OCI-LY3 (cell line): ENCODE measurements around the gene ANKRD11.

Experiments
- H2AFZ ChIP-seq: fragments of 200-600, 300-600 bp; shearing (Covaris generic); 2 replicates; pipeline ENCODE4 v1.6.0; 2014; ENCODE audit warnings: antibody characterized with exemption, low read depth, low read length
- H3K27ac ChIP-seq: fragments of 200-600, 300-600 bp; sonication (generic); 2 replicates; pipeline ENCODE4 v1.5.1; 2014; ENCODE audit warnings: mild to moderate bottlenecking, low read length, moderate library complexity, mixed read lengths
- H3K27me3 ChIP-seq: fragments of 200-600, 300-600 bp; sonication (generic); 2 replicates; pipeline ENCODE4 v1.6.1; 2014; ENCODE audit warnings: low read depth, low read length, mixed read lengths
- H3K36me3 ChIP-seq: fragments of 200-600, 300-600 bp; sonication (generic); replicated peaks from 2 replicates; pipeline ENCODE3; 2014; ENCODE audit warnings: low read depth, low read length, mixed read lengths
- H3K4me1 ChIP-seq: fragments of 300-600, 200-600 bp; sonication (generic); 2 replicates; pipeline ENCODE4 v1.6.1; 2014; ENCODE audit warnings: low read length, mixed read lengths
- H3K4me2 ChIP-seq: fragments of 200-600, 300-600 bp; sonication (generic); 2 replicates; pipeline ENCODE4 v1.6.1; 2014; ENCODE audit warnings: low read length, mixed read lengths
- H3K4me3 ChIP-seq: fragments of 300-600, 200-600 bp; sonication (generic); 2 replicates; pipeline ENCODE4 v1.5.1; 2014; ENCODE audit warnings: antibody characterized with exemption, mild to moderate bottlenecking, low read length, moderate library complexity
- H3K79me2 ChIP-seq: fragments of 300-600, 200-600 bp; shearing (Covaris generic); 2 replicates; pipeline ENCODE4 v1.6.1; 2014; ENCODE audit warnings: mild to moderate bottlenecking, low read length, mixed read lengths
- H3K9ac ChIP-seq: fragments of 300-600, 200-600 bp; shearing (Covaris generic); 2 replicates; pipeline ENCODE4 v1.6.0; 2014; ENCODE audit warnings: mild to moderate bottlenecking, low read length, moderate library complexity
- H3K9me3 ChIP-seq: fragments of 200-600, 300-600 bp; shearing (Covaris generic); 2 replicates; pipeline ENCODE4 v1.6.1; 2014; ENCODE audit warnings: low read length, mixed read lengths; ENCODE audit not compliant: insufficient read depth
- H4K20me1 ChIP-seq: fragments of 200-600, 300-600 bp; sonication (generic); 2 replicates; pipeline ENCODE4 v1.6.1; 2016; ENCODE audit warnings: low read length, mixed read lengths; ENCODE audit not compliant: insufficient read depth
- EZH2phosphoT487 ChIP-seq: fragments of 200-600 bp; shearing (Covaris generic); IDR thresholded peaks from 2 replicates; pipeline ENCODE4 v1.6.1; 2018; ENCODE audit warnings: antibody characterized with exemption, mixed run types, low read depth
- TF ChIP-seq, protein P1 (sequence below): fragments of 200-600, 300-600 bp; sonication (generic); IDR thresholded peaks from 2 replicates; pipeline ENCODE4 v1.5.1; 2014; ENCODE audit warnings: antibody characterized with exemption, low read length, low read depth

Gene ANKRD11

DNA sequence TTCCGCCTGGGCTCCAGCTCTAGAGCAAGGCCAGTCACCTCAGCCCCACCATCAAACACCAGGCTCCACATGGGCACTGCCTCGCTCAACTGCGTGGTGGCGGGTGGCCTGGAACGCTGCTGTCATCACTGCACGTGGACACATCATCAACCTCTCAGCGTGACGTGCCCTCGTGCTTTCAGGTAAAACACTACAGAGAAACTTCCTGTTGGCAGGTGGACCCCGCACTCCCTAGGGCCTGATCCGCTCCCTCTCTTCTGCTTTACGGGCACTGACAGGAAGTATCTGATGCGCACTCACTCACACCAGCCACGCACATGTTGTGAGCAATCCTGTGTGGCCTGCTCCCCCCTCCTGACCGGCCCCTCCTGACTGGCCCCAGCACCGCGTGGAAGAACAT lies 87.4 kb downstream of the ANKRD11 start:
- Histone ChIP-seq H3K79me2 (peaks cover 93% of the 10 kb centered on the region), H3K9ac (no peak overlapping the region), H3K4me3 (no peak overlapping the region), H4K20me1 (peaks cover 85% of the 10 kb centered on the region), H3K9me3 (no peaks in the 10 kb centered on the region), H3K27ac (no peak overlapping the region), H3K4me1 (no peaks in the 10 kb centered on the region), H3K27me3 (no peaks in the 10 kb centered on the region), H3K36me3 (no peaks in the 10 kb centered on the region), H3K4me2 (no peak overlapping the region), H2AFZ (no peak overlapping the region)
- no peak for TF ChIP-seq EZH2phosphoT487
- TF ChIP-seq, protein P1, sequence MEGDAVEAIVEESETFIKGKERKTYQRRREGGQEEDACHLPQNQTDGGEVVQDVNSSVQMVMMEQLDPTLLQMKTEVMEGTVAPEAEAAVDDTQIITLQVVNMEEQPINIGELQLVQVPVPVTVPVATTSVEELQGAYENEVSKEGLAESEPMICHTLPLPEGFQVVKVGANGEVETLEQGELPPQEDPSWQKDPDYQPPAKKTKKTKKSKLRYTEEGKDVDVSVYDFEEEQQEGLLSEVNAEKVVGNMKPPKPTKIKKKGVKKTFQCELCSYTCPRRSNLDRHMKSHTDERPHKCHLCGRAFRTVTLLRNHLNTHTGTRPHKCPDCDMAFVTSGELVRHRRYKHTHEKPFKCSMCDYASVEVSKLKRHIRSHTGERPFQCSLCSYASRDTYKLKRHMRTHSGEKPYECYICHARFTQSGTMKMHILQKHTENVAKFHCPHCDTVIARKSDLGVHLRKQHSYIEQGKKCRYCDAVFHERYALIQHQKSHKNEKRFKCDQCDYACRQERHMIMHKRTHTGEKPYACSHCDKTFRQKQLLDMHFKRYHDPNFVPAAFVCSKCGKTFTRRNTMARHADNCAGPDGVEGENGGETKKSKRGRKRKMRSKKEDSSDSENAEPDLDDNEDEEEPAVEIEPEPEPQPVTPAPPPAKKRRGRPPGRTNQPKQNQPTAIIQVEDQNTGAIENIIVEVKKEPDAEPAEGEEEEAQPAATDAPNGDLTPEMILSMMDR: no peak

DNA sequence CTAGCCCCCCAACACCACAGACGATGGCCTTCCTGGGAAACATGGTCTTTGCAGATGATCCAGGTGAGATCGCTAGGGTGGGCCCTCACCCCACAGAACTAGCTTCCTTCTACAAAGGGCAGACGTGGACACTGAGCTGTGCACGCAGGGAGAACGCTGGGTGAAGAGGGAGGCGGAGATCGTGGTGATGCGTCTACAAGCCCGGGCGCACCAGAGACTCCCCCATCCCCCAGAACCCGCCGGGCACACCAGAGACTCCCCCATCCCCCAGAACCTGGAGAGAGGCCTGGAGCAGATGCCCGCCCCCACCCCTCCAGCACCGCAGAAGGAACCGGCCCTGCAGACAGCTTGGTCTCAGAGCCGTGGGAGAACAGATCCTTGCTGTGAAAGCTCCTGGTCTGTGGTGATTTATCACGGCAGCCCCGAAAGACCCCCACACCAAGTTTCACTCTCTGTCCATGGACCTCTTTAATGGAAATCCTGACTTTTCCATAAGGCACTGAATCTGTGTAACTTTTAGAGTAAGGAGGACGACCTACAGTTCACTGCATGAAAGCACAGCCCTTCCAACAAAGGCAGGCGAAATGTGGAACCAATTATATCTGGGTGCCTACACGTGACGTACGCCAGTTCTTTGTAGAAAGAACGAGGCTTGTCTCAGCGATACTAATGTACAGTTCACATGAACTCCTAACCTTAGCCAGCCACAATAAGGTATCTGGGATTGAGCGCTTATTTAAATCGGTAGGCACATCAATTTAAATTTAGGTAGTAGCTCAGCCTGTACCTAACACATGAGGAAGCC lies 88.5 kb downstream of the ANKRD11 start:
- H3K27me3 ChIP-seq: no peaks in the 10 kb centered on the region
- H3K4me1 ChIP-seq: no peaks in the 10 kb centered on the region
- H3K27ac ChIP-seq: no peak overlapping the region
- H3K4me3 ChIP-seq: no peak overlapping the region
- no peak overlapping the region for H3K4me2 ChIP-seq
- H3K9me3 ChIP-seq: no peaks in the 10 kb centered on the region
- no peak overlapping the region for H3K9ac ChIP-seq
- no peak overlapping the region for H2AFZ ChIP-seq
- peaks cover 9% of the 10 kb centered on the region for H3K36me3 ChIP-seq
- H3K79me2 ChIP-seq: peaks cover 93% of the 10 kb centered on the region
- peaks cover 85% of the 10 kb centered on the region for H4K20me1 ChIP-seq
- TF ChIP-seq EZH2phosphoT487: no peak
- TF ChIP-seq, protein P1: no peak

DNA sequence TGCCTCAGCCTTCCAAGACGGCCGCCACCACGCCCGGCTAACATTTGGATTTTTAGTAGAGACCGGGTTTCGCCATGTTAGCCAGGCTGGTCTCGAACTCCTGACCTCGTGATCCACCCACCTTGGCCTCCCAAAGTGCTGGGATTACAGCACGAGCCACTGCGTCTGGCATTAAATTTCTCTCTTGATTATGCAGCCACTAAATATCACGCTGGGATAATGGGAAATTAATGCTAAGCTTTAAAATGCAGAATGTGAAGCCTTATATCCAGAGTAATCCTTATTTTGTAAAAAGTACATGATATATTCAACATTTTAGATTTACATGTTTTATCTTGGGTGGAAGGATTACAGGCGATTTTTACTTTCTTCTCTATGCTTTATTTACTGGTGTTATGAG lies 89.2 kb downstream of the ANKRD11 start:
- Histone ChIP-seq H4K20me1 (peaks cover 85% of the 10 kb centered on the region), H3K27me3 (no peaks in the 10 kb centered on the region), H3K79me2 (peaks cover 93% of the 10 kb centered on the region), H2AFZ (no peak overlapping the region), H3K27ac (no peak overlapping the region), H3K9ac (no peak overlapping the region), H3K36me3 (peaks cover 9% of the 10 kb centered on the region), H3K9me3 (no peaks in the 10 kb centered on the region), H3K4me2 (no peak overlapping the region), H3K4me1 (no peaks in the 10 kb centered on the region), H3K4me3 (no peak overlapping the region)
- TF ChIP-seq, protein P1: no peak
- no peak for TF ChIP-seq EZH2phosphoT487

DNA sequence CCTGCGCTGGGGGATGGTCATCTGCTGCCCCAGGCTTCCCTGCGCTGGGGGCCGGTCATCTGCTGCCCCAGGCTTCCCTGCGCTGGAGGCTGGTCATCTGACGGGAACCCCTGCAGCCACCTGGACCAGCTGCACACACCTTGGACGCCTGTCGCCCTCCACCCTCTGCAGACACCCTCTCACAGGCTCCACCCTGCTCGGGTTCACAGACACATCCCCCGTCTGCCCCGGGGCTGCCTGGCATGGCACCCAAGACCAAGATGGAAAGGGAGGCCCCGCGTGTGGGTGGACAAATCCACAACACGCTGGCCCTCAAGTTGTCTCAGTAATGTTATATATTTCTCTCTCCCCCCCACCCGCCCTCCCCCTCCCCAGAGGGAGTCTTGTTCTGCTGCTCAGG lies 89.6 kb downstream of the ANKRD11 start:
- peaks cover 85% of the 10 kb centered on the region for H4K20me1 ChIP-seq
- H3K36me3 ChIP-seq: peaks cover 9% of the 10 kb centered on the region
- H3K4me1 ChIP-seq: no peaks in the 10 kb centered on the region
- H3K4me3 ChIP-seq: no peak overlapping the region
- no peaks in the 10 kb centered on the region for H3K9me3 ChIP-seq
- H3K27ac ChIP-seq: no peak overlapping the region
- no peak overlapping the region for H3K4me2 ChIP-seq
- no peak overlapping the region for H2AFZ ChIP-seq
- TF ChIP-seq, protein P1: no peak
- no peak for TF ChIP-seq EZH2phosphoT487
- peaks cover 93% of the 10 kb centered on the region for H3K79me2 ChIP-seq
- H3K9ac ChIP-seq: no peak overlapping the region
- no peaks in the 10 kb centered on the region for H3K27me3 ChIP-seq
